ENCODE measurements around the gene ZNF474.
"Not testable (repeated sequence)": the region's sequence is repeated elsewhere in the genome, so short reads cannot be mapped to it uniquely, and the experiment has no call there.

The ZNF474 gene

GRCh38 chr5:122089096-122090013 lies 40.0 kb upstream of the ZNF474 start:
- Histone ChIP-seq H3K36me3 (ENCODE audit: control insufficient read depth, insufficient read depth, low read length) (no peaks in the 10 kb centered on the region), H3K27ac (no peak overlapping the region), H3K9me3 (ENCODE audit: control insufficient read depth, low read length) (no peaks in the 10 kb centered on the region), H3K9ac (no peak overlapping the region), H3K4me1 (no peaks in the 10 kb centered on the region), H2AFZ (no peak overlapping the region), H3K27me3 (ENCODE audit: control insufficient read depth, insufficient read depth, low read length) (no peaks in the 10 kb centered on the region), H3K4me2 (ENCODE audit: low read length) (no peak overlapping the region), H3K79me2 (no peaks in the 10 kb centered on the region), H3K4me3 (ENCODE audit: low read depth, low read length) (no peak overlapping the region)
- TF ChIP-seq CTCF (IDR thresholded peaks at IDR 0.05): no peak

- H3K36me3 ChIP-seq (ENCODE audit: control insufficient read depth, insufficient read depth, low read length): no peaks in the 10 kb centered on the region
- no peaks in the 10 kb centered on the region for H3K79me2 ChIP-seq
- no peak overlapping the region for H3K27ac ChIP-seq
- TF ChIP-seq CTCF (IDR thresholded peaks at IDR 0.05): peak; percentile 30
- no peaks in the 10 kb centered on the region for H3K4me1 ChIP-seq
- H3K4me3 ChIP-seq (ENCODE audit: low read depth, low read length): no peak overlapping the region
- no peaks in the 10 kb centered on the region for H3K9me3 ChIP-seq (ENCODE audit: control insufficient read depth, low read length)
- H3K9ac ChIP-seq: no peak overlapping the region
- H3K27me3 ChIP-seq (ENCODE audit: control insufficient read depth, insufficient read depth, low read length): no peaks in the 10 kb centered on the region
- H3K4me2 ChIP-seq (ENCODE audit: low read length): no peak overlapping the region
- no peak overlapping the region for H2AFZ ChIP-seq
Measured at GRCh38 chr5:122091936-122092600, 37.3 kb upstream of the ZNF474 start.

- H3K4me3 ChIP-seq (ENCODE audit: low read depth, low read length): no peak overlapping the region
- H3K4me2 ChIP-seq (ENCODE audit: low read length): no peak overlapping the region
- no peak for TF ChIP-seq CTCF (IDR thresholded peaks at IDR 0.05)
- no peak overlapping the region for H2AFZ ChIP-seq
- no peaks in the 10 kb centered on the region for H3K36me3 ChIP-seq (ENCODE audit: control insufficient read depth, insufficient read depth, low read length)
- no peak overlapping the region for H3K9ac ChIP-seq
- no peaks in the 10 kb centered on the region for H3K4me1 ChIP-seq
- no peaks in the 10 kb centered on the region for H3K9me3 ChIP-seq (ENCODE audit: control insufficient read depth, low read length)
- H3K79me2 ChIP-seq: no peaks in the 10 kb centered on the region
- no peaks in the 10 kb centered on the region for H3K27me3 ChIP-seq (ENCODE audit: control insufficient read depth, insufficient read depth, low read length)
- H3K27ac ChIP-seq: no peak overlapping the region
Measured at GRCh38 chr5:122093415-122094180, 35.7 kb upstream of the ZNF474 start.

GRCh38 chr5:122094251-122094650 lies 35.1 kb upstream of the ZNF474 start:
- H3K9ac ChIP-seq; H3K27me3 ChIP-seq (ENCODE audit: control insufficient read depth, insufficient read depth, low read length); H3K79me2 ChIP-seq; H3K4me1 ChIP-seq; H3K36me3 ChIP-seq (ENCODE audit: control insufficient read depth, insufficient read depth, low read length); H2AFZ ChIP-seq; H3K9me3 ChIP-seq (ENCODE audit: control insufficient read depth, low read length); H3K4me3 ChIP-seq (ENCODE audit: low read depth, low read length); H3K4me2 ChIP-seq (ENCODE audit: low read length); H3K27ac ChIP-seq: not testable (repeated sequence)

GRCh38 chr5:122095158-122095557 lies 34.2 kb upstream of the ZNF474 start:
- Histone ChIP-seq H2AFZ (no peak overlapping the region), H3K4me3 (ENCODE audit: low read depth, low read length) (no peak overlapping the region), H3K4me1 (no peaks in the 10 kb centered on the region), H3K9me3 (ENCODE audit: control insufficient read depth, low read length) (no peaks in the 10 kb centered on the region), H3K36me3 (ENCODE audit: control insufficient read depth, insufficient read depth, low read length) (no peaks in the 10 kb centered on the region), H3K27ac (no peak overlapping the region), H3K9ac (no peak overlapping the region), H3K4me2 (ENCODE audit: low read length) (no peak overlapping the region), H3K79me2 (no peaks in the 10 kb centered on the region), H3K27me3 (ENCODE audit: control insufficient read depth, insufficient read depth, low read length) (no peaks in the 10 kb centered on the region)
- no peak for TF ChIP-seq CTCF (IDR thresholded peaks at IDR 0.05)

Data from parathyroid adenoma (tissue), 2 donors.